Upper lobe of left lung (tissue), 4 donors: ENCODE results near the gene CREB3L4.

Experiments used
- EP300 ChIP-seq, 4 donors: sonication (generic); formaldehyde crosslinking; IDR thresholded peaks; one replicate each; pipeline ENCODE4 v1.5.1; 2017; ENCODE audit warnings: antibody characterized with exemption in 4 of 4, control low read depth in 2 of 4
- POLR2A ChIP-seq, 4 donors: fragments of 450-650 bp; IDR thresholded peaks; one replicate each; pipeline ENCODE4 v1.5.1; 2016 to 2017; ENCODE audit warnings: antibody characterized with exemption in 4 of 4, mild to moderate bottlenecking in 2 of 4
- TF ChIP-seq, protein P1 (sequence below), 6 experiments: fragments of 450-650 bp in 4 of 6; fragments of 200-600 bp in 2 of 6; sonication (generic) in 2 of 6; IDR thresholded peaks; one replicate each; pipeline ENCODE4 v1.5.1; 2016 to 2019; ENCODE audit warnings: antibody characterized with exemption in 6 of 6

DNA sequence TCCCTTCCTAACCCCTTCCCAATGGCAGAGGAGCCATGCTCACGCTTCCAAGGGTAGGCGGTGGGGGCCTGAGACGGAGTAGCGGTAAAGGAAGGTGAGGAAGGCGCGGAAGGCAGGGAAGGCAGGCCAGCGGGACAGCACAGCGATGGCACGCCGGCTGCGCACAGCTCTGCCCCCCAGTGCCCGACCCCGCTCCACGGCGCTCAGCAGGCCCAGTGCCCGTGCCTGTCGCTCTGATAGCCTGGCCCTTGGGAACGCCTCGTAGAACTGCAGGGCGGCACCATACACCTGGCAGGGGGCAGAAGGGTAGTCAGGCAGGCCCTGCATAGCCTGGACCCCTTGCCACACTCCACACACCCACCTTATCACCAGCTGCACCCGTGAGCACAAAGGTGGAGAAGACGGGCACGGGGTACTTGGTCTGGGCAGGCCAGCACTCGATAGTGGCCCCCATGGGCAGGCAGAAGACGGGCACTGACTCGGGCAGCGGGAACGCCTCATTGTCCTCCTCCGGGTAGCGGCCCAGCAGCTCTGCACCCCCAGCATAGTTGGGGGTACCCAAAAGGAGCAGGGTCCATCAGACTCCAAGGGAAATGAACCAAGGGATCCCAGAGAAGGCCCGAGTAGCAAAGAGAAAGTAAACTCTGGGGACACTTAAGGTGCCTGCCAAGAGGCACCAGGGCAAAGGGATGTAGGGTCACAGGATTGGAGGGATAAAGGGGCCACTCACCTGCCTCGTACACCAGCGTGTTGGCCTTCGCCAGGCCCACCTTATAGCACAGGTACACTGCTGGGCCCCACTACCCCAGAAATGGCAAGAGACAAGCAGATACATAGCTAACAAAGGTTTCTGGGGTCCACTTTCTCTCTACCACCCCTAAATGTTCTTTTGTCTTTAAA, 25.6 kb upstream of the CREB3L4 start:
- TF ChIP-seq, protein P1, sequence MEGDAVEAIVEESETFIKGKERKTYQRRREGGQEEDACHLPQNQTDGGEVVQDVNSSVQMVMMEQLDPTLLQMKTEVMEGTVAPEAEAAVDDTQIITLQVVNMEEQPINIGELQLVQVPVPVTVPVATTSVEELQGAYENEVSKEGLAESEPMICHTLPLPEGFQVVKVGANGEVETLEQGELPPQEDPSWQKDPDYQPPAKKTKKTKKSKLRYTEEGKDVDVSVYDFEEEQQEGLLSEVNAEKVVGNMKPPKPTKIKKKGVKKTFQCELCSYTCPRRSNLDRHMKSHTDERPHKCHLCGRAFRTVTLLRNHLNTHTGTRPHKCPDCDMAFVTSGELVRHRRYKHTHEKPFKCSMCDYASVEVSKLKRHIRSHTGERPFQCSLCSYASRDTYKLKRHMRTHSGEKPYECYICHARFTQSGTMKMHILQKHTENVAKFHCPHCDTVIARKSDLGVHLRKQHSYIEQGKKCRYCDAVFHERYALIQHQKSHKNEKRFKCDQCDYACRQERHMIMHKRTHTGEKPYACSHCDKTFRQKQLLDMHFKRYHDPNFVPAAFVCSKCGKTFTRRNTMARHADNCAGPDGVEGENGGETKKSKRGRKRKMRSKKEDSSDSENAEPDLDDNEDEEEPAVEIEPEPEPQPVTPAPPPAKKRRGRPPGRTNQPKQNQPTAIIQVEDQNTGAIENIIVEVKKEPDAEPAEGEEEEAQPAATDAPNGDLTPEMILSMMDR (IDR thresholded peaks at IDR 0.05), result no peak
- TF ChIP-seq EP300 (IDR thresholded peaks at IDR 0.05), result no peak
- TF ChIP-seq POLR2A (IDR thresholded peaks at IDR 0.05), result no peak
